Central memory CD8-positive, alpha-beta T cell (primary cell): ENCODE data around the gene TNFSF13.

ENCODE experiments used
- ATAC-seq: fragments of 150-1000 bp; cut with Tn5 transposase; replicated peaks from 2 replicates; pipeline ENCODE4 v1.10.0; 2022; ENCODE audit warnings: mild to moderate bottlenecking, moderate FRiP score, moderate number of reproducible peaks; ENCODE audit not compliant: poor library complexity, severe bottlenecking; ENCODE audit errors: extremely low read depth
- DNase-seq, 2 donors: peaks; one replicate each; pipeline ENCODE4 v3.0.0; 2021; ENCODE audit warnings: low spot score in 2 of 2
- H3K27ac Mint-ChIP-seq: one replicate; pipeline ENCODE4 v1.8.0; 2022; ENCODE audit warnings: low read depth, mild to moderate bottlenecking, moderate library complexity, mixed read lengths
- H3K27me3 Mint-ChIP-seq: one replicate; pipeline ENCODE4 v1.8.0; 2022; ENCODE audit warnings: mixed read lengths
- H3K36me3 Mint-ChIP-seq: one replicate; pipeline ENCODE4 v1.8.0; 2022; ENCODE audit warnings: mild to moderate bottlenecking, moderate library complexity, mixed read lengths; ENCODE audit not compliant: insufficient read depth
- H3K4me1 Mint-ChIP-seq: one replicate; pipeline ENCODE4 v1.8.0; 2022; ENCODE audit warnings: mixed read lengths
- H3K4me3 Mint-ChIP-seq: one replicate; pipeline ENCODE4 v1.8.0; 2022; ENCODE audit warnings: mild to moderate bottlenecking, moderate library complexity, mixed read lengths
- H3K9me3 Mint-ChIP-seq: one replicate; pipeline ENCODE4 v1.8.0; 2022; ENCODE audit warnings: mixed read lengths

TNFSF13 gene

DNA sequence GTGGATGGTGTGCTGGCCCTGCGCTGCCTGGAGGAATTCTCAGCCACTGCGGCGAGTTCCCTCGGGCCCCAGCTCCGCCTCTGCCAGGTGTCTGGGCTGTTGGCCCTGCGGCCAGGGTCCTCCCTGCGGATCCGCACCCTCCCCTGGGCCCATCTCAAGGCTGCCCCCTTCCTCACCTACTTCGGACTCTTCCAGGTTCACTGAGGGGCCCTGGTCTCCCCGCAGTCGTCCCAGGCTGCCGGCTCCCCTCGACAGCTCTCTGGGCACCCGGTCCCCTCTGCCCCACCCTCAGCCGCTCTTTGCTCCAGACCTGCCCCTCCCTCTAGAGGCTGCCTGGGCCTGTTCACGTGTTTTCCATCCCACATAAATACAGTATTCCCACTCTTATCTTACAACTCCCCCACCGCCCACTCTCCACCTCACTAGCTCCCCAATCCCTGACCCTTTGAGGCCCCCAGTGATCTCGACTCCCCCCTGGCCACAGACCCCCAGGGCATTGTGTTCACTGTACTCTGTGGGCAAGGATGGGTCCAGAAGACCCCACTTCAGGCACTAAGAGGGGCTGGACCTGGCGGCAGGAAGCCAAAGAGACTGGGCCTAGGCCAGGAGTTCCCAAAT is 1.3 kb upstream of the TNFSF13 start:
- no peak for ATAC-seq
- H3K27me3 Mint-ChIP-seq: no peaks in the 10 kb centered on the region
- H3K27ac Mint-ChIP-seq: no peak overlapping the region
- no peak for DNase-seq
- peaks cover 47% of the 10 kb centered on the region for H3K4me1 Mint-ChIP-seq
- no peaks in the 10 kb centered on the region for H3K9me3 Mint-ChIP-seq
- H3K36me3 Mint-ChIP-seq: peaks cover 14% of the 10 kb centered on the region
- no peak overlapping the region for H3K4me3 Mint-ChIP-seq

DNA sequence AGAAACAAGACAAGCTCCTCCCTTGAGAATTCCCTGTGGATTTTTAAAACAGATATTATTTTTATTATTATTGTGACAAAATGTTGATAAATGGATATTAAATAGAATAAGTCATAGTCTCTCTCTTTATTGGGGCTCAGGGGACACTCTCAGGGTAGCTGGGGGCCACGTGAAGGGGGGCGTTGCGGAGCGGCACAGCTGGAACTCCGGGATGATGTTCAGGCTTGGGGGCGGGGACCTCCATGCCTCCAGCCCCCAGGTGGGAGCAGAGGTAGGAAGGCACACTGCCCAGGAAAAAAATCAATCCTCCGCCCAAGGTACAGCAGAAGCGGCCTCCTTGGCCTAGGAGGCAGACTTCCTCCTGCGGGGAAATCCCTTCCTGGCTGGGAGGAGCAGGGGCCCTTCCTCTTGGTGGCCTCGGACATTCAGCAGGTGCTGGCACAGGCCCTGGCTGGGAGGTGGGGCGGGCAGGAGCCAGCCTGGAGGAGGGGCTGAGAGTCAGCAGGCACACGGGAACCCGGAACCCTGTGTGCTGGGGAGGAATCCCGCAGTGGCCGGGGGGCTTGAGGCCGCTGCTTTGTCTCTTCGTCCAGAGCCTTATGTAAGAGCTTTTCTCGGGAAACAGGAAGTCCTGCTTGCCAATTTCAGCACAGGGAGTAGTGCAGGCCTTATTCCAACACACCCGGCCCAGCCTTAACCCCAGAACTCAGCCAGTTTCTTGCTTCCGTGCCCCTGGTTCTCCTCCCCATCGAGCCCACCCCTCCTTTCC is 591 bp upstream of the TNFSF13 start:
- H3K9me3 Mint-ChIP-seq: no peaks in the 10 kb centered on the region
- H3K4me1 Mint-ChIP-seq: peaks cover 47% of the 10 kb centered on the region
- ATAC-seq (no peak), DNase-seq (no peak)
- H3K27me3 Mint-ChIP-seq: no peaks in the 10 kb centered on the region
- no peak overlapping the region for H3K27ac Mint-ChIP-seq
- H3K36me3 Mint-ChIP-seq: peaks cover 21% of the 10 kb centered on the region
- H3K4me3 Mint-ChIP-seq: peak overlapping the region; percentile 86

DNA sequence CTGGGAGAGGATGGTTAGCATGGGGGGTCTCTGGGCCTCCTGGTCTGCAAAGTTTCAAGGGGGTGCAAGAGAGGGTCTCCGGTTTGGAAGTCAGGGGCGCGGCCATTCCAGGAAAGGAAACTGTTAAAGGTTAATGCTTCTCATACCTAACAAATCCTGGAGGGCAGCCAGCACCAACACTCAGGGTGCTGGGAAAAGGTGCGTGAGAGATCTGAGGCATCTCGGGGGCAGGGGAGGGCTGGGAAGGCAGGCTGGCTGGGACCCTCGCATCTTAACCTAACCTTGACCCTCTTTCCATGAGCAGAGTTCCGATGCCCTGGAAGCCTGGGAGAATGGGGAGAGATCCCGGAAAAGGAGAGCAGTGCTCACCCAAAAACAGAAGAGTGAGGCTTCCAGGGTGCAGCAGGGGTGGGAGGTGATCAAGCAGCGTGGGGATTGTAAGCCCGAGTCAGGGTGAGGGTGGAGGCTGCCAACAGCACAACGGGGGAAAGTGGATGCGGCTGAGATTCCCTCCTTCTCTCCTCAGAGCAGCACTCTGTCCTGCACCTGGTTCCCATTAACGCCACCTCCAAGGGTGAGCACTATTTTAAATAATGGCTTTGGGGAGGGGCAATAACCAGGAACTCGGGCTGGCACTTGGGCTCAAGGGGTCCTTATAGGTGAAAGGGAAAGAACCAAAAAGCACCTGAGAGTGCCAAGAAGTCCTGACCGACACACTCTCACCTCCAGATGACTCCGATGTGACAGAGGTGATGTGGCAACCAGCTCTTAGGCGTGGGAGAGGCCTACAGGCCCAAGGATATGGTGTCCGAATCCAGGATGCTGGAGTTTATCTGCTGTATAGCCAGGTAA is 996 bp downstream of the TNFSF13 start:
- Mint-ChIP-seq H3K4me1 (peaks cover 40% of the 10 kb centered on the region), H3K4me3 (peak overlapping the region; percentile 86), H3K27ac (peak overlapping the region; percentile 32), H3K27me3 (no peaks in the 10 kb centered on the region), H3K9me3 (no peaks in the 10 kb centered on the region), H3K36me3 (peaks cover 22% of the 10 kb centered on the region)
- ATAC-seq (no peak), DNase-seq (no peak)

DNA sequence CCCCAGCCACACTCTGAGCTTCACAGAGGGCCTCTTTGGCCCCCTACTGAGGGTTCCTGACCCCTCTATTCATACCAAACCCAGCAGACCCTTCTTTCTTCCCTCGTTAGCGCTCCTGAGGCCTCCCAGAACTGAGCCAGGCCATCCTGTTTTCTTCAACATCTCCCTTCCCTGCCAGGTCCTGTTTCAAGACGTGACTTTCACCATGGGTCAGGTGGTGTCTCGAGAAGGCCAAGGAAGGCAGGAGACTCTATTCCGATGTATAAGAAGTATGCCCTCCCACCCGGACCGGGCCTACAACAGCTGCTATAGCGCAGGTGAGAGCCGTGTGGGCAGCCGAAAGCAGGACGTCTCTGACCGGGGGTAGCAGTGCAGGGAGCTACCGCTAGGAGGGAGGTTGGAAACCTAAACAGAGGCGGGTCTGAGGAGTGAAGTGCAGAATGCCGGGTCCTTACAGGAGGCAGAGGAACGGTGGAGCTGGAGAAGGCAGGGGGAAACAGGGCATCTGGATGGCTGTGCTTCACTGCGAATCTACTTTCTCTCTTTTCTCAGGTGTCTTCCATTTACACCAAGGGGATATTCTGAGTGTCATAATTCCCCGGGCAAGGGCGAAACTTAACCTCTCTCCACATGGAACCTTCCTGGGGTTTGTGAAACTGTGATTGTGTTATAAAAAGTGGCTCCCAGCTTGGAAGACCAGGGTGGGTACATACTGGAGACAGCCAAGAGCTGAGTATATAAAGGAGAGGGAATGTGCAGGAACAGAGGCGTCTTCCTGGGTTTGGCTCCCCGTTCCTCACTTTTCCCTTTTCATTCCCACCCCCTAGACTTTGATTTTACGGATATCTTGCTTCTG is 1.9 kb downstream of the TNFSF13 start:
- ATAC-seq: no peak
- Mint-ChIP-seq H3K27me3 (no peaks in the 10 kb centered on the region), H3K9me3 (no peaks in the 10 kb centered on the region), H3K27ac (peak overlapping the region; percentile 97), H3K4me3 (peak overlapping the region; percentile 86), H3K4me1 (peaks cover 35% of the 10 kb centered on the region), H3K36me3 (peaks cover 22% of the 10 kb centered on the region)
- no peak for DNase-seq

DNA sequence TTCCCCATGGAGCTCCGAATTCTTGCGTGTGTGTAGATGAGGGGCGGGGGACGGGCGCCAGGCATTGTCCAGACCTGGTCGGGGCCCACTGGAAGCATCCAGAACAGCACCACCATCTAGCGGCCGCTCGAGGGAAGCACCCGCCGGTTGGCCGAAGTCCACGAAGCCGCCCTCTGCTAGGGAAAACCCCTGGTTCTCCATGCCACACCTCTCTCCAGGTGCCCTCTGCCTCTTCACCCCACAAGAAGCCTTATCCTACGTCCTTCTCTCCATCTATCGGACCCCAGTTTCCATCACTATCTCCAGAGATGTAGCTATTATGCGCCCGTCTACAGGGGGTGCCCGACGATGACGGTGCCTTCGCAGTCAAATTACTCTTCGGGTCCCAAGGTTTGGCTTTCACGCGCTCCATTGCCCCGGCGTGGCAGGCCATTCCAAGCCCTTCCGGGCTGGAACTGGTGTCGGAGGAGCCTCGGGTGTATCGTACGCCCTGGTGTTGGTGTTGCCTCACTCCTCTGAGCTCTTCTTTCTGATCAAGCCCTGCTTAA is 2.6 kb downstream of the TNFSF13 start:
- peak; percentile 66 to 72 for DNase-seq
- Mint-ChIP-seq H3K27me3 (no peaks in the 10 kb centered on the region), H3K9me3 (no peaks in the 10 kb centered on the region), H3K36me3 (peaks cover 28% of the 10 kb centered on the region), H3K4me1 (peaks cover 33% of the 10 kb centered on the region), H3K4me3 (peak overlapping the region; percentile 86), H3K27ac (peak overlapping the region; percentile 97)
- ATAC-seq: peak; percentile 78

DNA sequence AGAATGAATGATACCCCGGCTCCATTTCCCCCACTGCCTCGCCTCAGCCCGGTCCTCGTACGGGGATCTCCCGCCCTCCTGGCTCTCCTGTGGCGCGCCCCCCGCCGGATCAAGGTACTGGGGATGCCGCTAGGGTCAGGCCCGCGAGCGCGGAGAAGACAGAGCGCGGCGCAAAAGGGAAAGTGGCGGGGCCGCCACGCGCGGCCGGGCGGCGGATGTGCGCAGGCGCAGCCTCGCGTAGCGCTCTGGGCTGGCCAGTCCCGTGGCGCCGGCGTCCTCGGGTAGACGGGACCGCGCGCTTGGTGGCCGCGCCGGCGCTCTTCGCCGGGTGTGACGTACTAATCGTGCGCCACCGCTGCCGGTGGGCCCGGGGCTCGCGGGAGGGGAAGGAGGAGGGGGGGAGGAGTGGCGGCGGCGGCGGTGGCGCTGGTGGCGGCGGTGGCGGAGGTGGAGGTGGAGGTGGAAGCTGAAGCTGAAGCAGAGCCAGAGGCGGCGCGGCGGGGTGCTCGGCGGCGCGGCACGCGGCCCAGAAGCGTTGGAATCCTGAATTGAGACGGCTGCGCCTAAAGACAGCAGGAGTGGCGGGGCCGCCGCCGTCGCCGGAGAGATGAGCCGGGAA is 3.1 kb downstream of the TNFSF13 start, which contains the start of gene SENP3:
TSS of gene SENP3 (plus strand) at position 331 of the 619 bp plus-strand sequence. CDS start 1,158 bp downstream, outside the sequence.
- ATAC-seq (peak; percentile 89), DNase-seq (peak; percentile 72 to 80)
- Mint-ChIP-seq H3K4me3 (peak within 1 kb of the TSS; percentile 86), H3K27me3 (no peaks in the 10 kb centered on the region), H3K9me3 (no peaks in the 10 kb centered on the region), H3K36me3 (peaks cover 31% of the 10 kb centered on the region), H3K4me1 (peaks cover 33% of the 10 kb centered on the region), H3K27ac (peak within 1 kb of the TSS; percentile 97)

DNA sequence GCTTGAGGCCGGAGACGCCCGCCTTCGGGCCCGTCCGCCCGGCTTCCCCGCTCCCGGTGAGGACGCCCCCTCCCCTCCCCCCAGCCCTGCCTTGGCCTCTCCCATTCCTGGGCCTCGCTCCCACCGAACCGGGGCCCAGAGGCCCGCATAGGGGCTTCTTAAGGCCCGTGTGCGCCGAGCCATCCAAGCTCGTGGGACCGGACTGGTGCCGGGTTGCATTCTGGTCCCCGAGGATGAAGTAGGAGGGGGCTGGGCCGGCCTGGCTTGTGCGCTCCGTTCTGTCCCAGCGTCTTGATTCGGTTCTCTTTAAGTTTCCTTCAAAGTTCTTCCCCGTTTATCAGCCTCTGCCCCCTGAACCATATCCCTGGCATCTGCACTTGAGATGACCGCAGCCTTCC is 3.7 kb downstream of the TNFSF13 start:
- H3K4me3 Mint-ChIP-seq: peak overlapping the region; percentile 86
- DNase-seq (no peak), ATAC-seq (no peak)
- H3K9me3 Mint-ChIP-seq: no peaks in the 10 kb centered on the region
- H3K36me3 Mint-ChIP-seq: peaks cover 36% of the 10 kb centered on the region
- H3K27ac Mint-ChIP-seq: peak overlapping the region; percentile 97
- H3K27me3 Mint-ChIP-seq: no peaks in the 10 kb centered on the region
- H3K4me1 Mint-ChIP-seq: peaks cover 33% of the 10 kb centered on the region

DNA sequence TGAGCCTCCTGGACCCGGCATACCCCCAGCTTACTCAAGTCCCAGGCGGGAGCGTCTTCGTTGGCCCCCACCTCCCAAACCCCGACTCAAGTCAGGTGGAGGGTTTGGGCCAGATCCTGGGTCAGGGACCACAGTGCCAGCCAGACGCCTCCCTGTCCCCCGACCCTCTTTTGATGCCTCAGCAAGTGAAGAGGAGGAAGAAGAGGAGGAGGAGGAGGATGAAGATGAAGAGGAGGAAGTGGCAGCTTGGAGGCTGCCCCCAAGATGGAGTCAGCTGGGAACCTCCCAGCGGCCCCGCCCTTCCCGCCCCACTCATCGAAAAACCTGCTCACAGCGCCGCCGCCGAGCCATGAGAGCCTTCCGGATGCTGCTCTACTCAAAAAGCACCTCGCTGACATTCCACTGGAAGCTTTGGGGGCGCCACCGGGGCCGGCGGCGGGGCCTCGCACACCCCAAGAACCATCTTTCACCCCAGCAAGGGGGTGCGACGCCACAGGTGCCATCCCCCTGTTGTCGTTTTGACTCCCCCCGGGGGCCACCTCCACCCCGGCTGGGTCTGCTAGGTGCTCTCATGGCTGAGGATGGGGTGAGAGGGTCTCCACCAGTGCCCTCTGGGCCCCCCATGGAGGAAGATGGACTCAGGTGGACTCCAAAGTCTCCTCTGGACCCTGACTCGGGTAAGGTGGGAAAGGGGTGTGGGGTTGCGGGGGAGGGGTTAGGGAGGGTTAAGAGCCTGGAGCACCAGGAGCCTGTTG is 4.7 kb downstream of the TNFSF13 start:
- peak overlapping the region; percentile 86 for H3K4me3 Mint-ChIP-seq
- ATAC-seq (no peak), DNase-seq (no peak)
- H3K4me1 Mint-ChIP-seq: peaks cover 39% of the 10 kb centered on the region
- H3K36me3 Mint-ChIP-seq: peaks cover 40% of the 10 kb centered on the region
- H3K9me3 Mint-ChIP-seq: no peaks in the 10 kb centered on the region
- H3K27ac Mint-ChIP-seq: no peak overlapping the region
- no peaks in the 10 kb centered on the region for H3K27me3 Mint-ChIP-seq

DNA sequence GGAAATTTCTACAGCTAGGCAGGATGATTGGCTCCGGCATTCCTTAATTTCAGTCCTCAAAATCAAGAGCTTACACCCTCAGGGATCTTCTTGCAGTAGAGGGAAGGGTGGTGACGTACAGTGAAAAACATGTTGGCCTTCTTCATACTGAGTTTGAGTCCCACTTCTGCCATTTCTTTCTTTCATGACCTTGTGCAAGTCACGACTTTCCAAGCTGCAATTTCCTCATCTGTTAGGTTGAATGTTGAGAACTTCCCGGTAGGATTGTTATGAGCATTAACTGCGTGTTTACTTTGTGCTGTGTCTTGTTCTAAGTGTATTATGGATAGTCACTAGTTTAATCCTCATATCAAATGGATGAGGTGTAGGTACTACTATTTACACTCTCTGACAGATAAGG is 11.0 kb downstream of the TNFSF13 start:
- H3K4me3 Mint-ChIP-seq: no peak overlapping the region
- H3K36me3 Mint-ChIP-seq: peaks cover 46% of the 10 kb centered on the region
- H3K4me1 Mint-ChIP-seq: peaks cover 32% of the 10 kb centered on the region
- DNase-seq: no peak
- no peaks in the 10 kb centered on the region for H3K27me3 Mint-ChIP-seq
- no peak overlapping the region for H3K27ac Mint-ChIP-seq
- ATAC-seq: no peak
- no peaks in the 10 kb centered on the region for H3K9me3 Mint-ChIP-seq

DNA sequence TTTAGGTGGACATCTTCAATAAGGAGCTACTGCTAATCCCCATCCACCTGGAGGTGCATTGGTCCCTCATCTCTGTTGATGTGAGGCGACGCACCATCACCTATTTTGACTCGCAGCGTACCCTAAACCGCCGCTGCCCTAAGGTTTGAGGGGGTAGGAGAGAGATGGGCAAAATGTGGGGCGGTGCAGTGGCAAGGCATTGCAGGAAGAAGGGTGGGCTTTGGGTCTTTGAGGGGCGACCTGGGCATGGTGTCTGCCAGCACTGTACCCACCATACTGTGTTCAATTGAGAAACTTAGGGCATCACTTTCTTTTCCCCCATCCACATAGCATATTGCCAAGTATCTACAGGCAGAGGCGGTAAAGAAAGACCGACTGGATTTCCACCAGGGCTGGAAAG is 11.8 kb downstream of the TNFSF13 start:
- DNase-seq: no peak
- Mint-ChIP-seq H3K4me1 (peaks cover 32% of the 10 kb centered on the region), H3K36me3 (peaks cover 53% of the 10 kb centered on the region), H3K27ac (no peak overlapping the region), H3K27me3 (no peaks in the 10 kb centered on the region), H3K9me3 (no peaks in the 10 kb centered on the region), H3K4me3 (no peak overlapping the region)
- no peak for ATAC-seq

DNA sequence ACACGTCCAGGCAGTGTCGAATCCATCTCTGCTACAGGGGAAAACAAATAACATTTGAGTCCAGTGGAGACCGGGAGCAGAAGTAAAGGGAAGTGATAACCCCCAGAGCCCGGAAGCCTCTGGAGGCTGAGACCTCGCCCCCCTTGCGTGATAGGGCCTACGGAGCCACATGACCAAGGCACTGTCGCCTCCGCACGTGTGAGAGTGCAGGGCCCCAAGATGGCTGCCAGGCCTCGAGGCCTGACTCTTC is 13.7 kb downstream of the TNFSF13 start:
- H3K4me3 Mint-ChIP-seq: peak overlapping the region; percentile 100
- H3K36me3 Mint-ChIP-seq: peaks cover 59% of the 10 kb centered on the region
- DNase-seq: no peak
- H3K27me3 Mint-ChIP-seq: no peaks in the 10 kb centered on the region
- no peaks in the 10 kb centered on the region for H3K9me3 Mint-ChIP-seq
- no peak for ATAC-seq
- peak overlapping the region; percentile 99 for H3K27ac Mint-ChIP-seq
- peaks cover 42% of the 10 kb centered on the region for H3K4me1 Mint-ChIP-seq
